ENCODE results near the gene SLC16A10. TPM values are rescaled to one million over a fixed set of nuclear protein-coding genes. Genes with fewer than 3 reads are reported as not detected.

The SLC16A10 gene
- total and polyA plus RNA-seq, 2 of the 8 experiments (the other 6 are each of a cell fraction or from before 2014, with no cell fraction given), result 18.6 to 23.2 TPM

- no peak for TF ChIP-seq CHD7 (IDR thresholded peaks at IDR 0.05; ENCODE audit: insufficient replicate concordance, low read length)
- TF ChIP-seq CTCF (IDR thresholded peaks at IDR 0.05; ENCODE audit: control extremely low read depth in 1 of 3, insufficient read depth in 1 of 3, low read depth in 1 of 3, low read length in 3 of 3), result no peak
- TF ChIP-seq KDM1A (IDR thresholded peaks at IDR 0.05; ENCODE audit: borderline replicate concordance, low read length), result no peak
- no peak for TF ChIP-seq TEAD4 (IDR thresholded peaks at IDR 0.05; ENCODE audit: low read depth, low read length)
Measured at GRCh38 chr6:111080698-111081097, 6.6 kb upstream of the SLC16A10 start (continued).
